ENCODE results near the gene PLEKHA6.
A peak's percentile ranks its signal among the peaks of the same experiment; 100 is the strongest.
"Not testable (repeated sequence)": the region's sequence is repeated elsewhere in the genome, so short reads cannot be mapped to it uniquely, and the experiment has no call there.

The PLEKHA6 gene

GRCh38 chr1:204241914-204242313 is 117.8 kb downstream of the PLEKHA6 start:
- no peak overlapping the region for H3K18ac ChIP-seq (ENCODE audit: low read length)
- H3K27me3 ChIP-seq (ENCODE audit: insufficient read depth, low read length, poor library complexity): no peaks in the 10 kb centered on the region
- H3K9ac ChIP-seq (ENCODE audit: low read length): no peak overlapping the region
- no peak overlapping the region for H3K4ac ChIP-seq (ENCODE audit: low read depth, low read length)
- no peaks in the 10 kb centered on the region for H3K79me2 ChIP-seq (ENCODE audit: control insufficient read depth, insufficient read depth, low read length)
- H3K4me2 ChIP-seq (ENCODE audit: low read length): no peak overlapping the region
- H4K5ac ChIP-seq (ENCODE audit: low read length): no peak overlapping the region
- H2BK120ac ChIP-seq (ENCODE audit: low read depth, low read length): no peak overlapping the region
- no peaks in the 10 kb centered on the region for H3K4me1 ChIP-seq (ENCODE audit: control insufficient read depth, low read depth, low read length)
- H3K27ac ChIP-seq (ENCODE audit: low read depth, low read length): no peak overlapping the region
- DNase-seq: no peak
- H3K4me3 ChIP-seq (ENCODE audit: low read length): no peak overlapping the region
- no peaks in the 10 kb centered on the region for H3K79me1 ChIP-seq (ENCODE audit: low read length)
- no peak overlapping the region for H2BK5ac ChIP-seq (ENCODE audit: low read length)
- no peak overlapping the region for H2BK15ac ChIP-seq (replicated peaks; ENCODE audit: low read depth)
- H4K8ac ChIP-seq (ENCODE audit: low read depth, low read length): no peak overlapping the region
- no peaks in the 10 kb centered on the region for H3K36me3 ChIP-seq (ENCODE audit: control insufficient read depth, insufficient read depth, low read length)
- H2AK5ac ChIP-seq (ENCODE audit: low read length): no peak overlapping the region
- no CpG with 5 or more reads among the region's 5 CpGs for WGBS (ENCODE audit: extremely low coverage, insufficient coverage, low lambda C conversion rate)
- no peak overlapping the region for H3K56ac ChIP-seq (ENCODE audit: low read length)
- H3K23ac ChIP-seq (ENCODE audit: low read length): no peak overlapping the region

GRCh38 chr1:204241050-204241449 is 118.7 kb downstream of the PLEKHA6 start:
- H3K9ac ChIP-seq (ENCODE audit: low read length): no peak overlapping the region
- H3K4me1 ChIP-seq (ENCODE audit: control insufficient read depth, low read depth, low read length): no peaks in the 10 kb centered on the region
- no peak overlapping the region for H4K8ac ChIP-seq (ENCODE audit: low read depth, low read length)
- H3K4me3 ChIP-seq (ENCODE audit: low read length): no peak overlapping the region
- no peak overlapping the region for H2BK5ac ChIP-seq (ENCODE audit: low read length)
- H3K23ac ChIP-seq (ENCODE audit: low read length): no peak overlapping the region
- no peak overlapping the region for H2BK15ac ChIP-seq (replicated peaks; ENCODE audit: low read depth)
- H3K56ac ChIP-seq (ENCODE audit: low read length): no peak overlapping the region
- DNase-seq: peak; percentile 51
- H4K5ac ChIP-seq (ENCODE audit: low read length): no peak overlapping the region
- no peaks in the 10 kb centered on the region for H3K36me3 ChIP-seq (ENCODE audit: control insufficient read depth, insufficient read depth, low read length)
- H2BK120ac ChIP-seq (ENCODE audit: low read depth, low read length): no peak overlapping the region
- no peak overlapping the region for H2AK5ac ChIP-seq (ENCODE audit: low read length)
- H3K4ac ChIP-seq (ENCODE audit: low read depth, low read length): no peak overlapping the region
- no peak overlapping the region for H3K4me2 ChIP-seq (ENCODE audit: low read length)
- WGBS (ENCODE audit: extremely low coverage, insufficient coverage, low lambda C conversion rate): no CpG with 5 or more reads among the region's 2 CpGs
- H3K18ac ChIP-seq (ENCODE audit: low read length): no peak overlapping the region
- H3K27me3 ChIP-seq (ENCODE audit: insufficient read depth, low read length, poor library complexity): no peaks in the 10 kb centered on the region
- no peaks in the 10 kb centered on the region for H3K79me1 ChIP-seq (ENCODE audit: low read length)
- no peaks in the 10 kb centered on the region for H3K79me2 ChIP-seq (ENCODE audit: control insufficient read depth, insufficient read depth, low read length)
- H3K27ac ChIP-seq (ENCODE audit: low read depth, low read length): no peak overlapping the region

GRCh38 chr1:204240233-204240632 is 119.5 kb downstream of the PLEKHA6 start:
- no peak overlapping the region for H3K9ac ChIP-seq (ENCODE audit: low read length)
- no peaks in the 10 kb centered on the region for H3K27me3 ChIP-seq (ENCODE audit: insufficient read depth, low read length, poor library complexity)
- no peak for DNase-seq
- H4K8ac ChIP-seq (ENCODE audit: low read depth, low read length): no peak overlapping the region
- no peak overlapping the region for H2AK5ac ChIP-seq (ENCODE audit: low read length)
- WGBS (ENCODE audit: extremely low coverage, insufficient coverage, low lambda C conversion rate): no CpG with 5 or more reads among the region's 1 CpG
- H3K79me2 ChIP-seq (ENCODE audit: control insufficient read depth, insufficient read depth, low read length): no peaks in the 10 kb centered on the region
- H3K18ac ChIP-seq (ENCODE audit: low read length): no peak overlapping the region
- H3K4me1 ChIP-seq (ENCODE audit: control insufficient read depth, low read depth, low read length): no peaks in the 10 kb centered on the region
- H3K4me3 ChIP-seq (ENCODE audit: low read length): no peak overlapping the region
- H2BK5ac ChIP-seq (ENCODE audit: low read length): no peak overlapping the region
- no peak overlapping the region for H3K56ac ChIP-seq (ENCODE audit: low read length)
- H3K27ac ChIP-seq (ENCODE audit: low read depth, low read length): no peak overlapping the region
- no peak overlapping the region for H2BK120ac ChIP-seq (ENCODE audit: low read depth, low read length)
- no peak overlapping the region for H3K4me2 ChIP-seq (ENCODE audit: low read length)
- H2BK15ac ChIP-seq (replicated peaks; ENCODE audit: low read depth): no peak overlapping the region
- H3K4ac ChIP-seq (ENCODE audit: low read depth, low read length): no peak overlapping the region
- H3K79me1 ChIP-seq (ENCODE audit: low read length): no peaks in the 10 kb centered on the region
- H4K5ac ChIP-seq (ENCODE audit: low read length): no peak overlapping the region
- no peak overlapping the region for H3K23ac ChIP-seq (ENCODE audit: low read length)
- no peaks in the 10 kb centered on the region for H3K36me3 ChIP-seq (ENCODE audit: control insufficient read depth, insufficient read depth, low read length)

GRCh38 chr1:204239401-204239800 is 120.3 kb downstream of the PLEKHA6 start:
- not testable (repeated sequence) for H2BK15ac ChIP-seq (replicated peaks; ENCODE audit: low read depth); H4K5ac ChIP-seq (ENCODE audit: low read length); H3K4me2 ChIP-seq (ENCODE audit: low read length); H2AK5ac ChIP-seq (ENCODE audit: low read length); H3K23ac ChIP-seq (ENCODE audit: low read length); H3K79me2 ChIP-seq (ENCODE audit: control insufficient read depth, insufficient read depth, low read length); H3K79me1 ChIP-seq (ENCODE audit: low read length); H2BK120ac ChIP-seq (ENCODE audit: low read depth, low read length); H3K4ac ChIP-seq (ENCODE audit: low read depth, low read length); H3K27me3 ChIP-seq (ENCODE audit: insufficient read depth, low read length, poor library complexity); H3K36me3 ChIP-seq (ENCODE audit: control insufficient read depth, insufficient read depth, low read length); H4K8ac ChIP-seq (ENCODE audit: low read depth, low read length); H3K18ac ChIP-seq (ENCODE audit: low read length); H2BK5ac ChIP-seq (ENCODE audit: low read length); H3K4me1 ChIP-seq (ENCODE audit: control insufficient read depth, low read depth, low read length); H3K56ac ChIP-seq (ENCODE audit: low read length); H3K4me3 ChIP-seq (ENCODE audit: low read length); H3K27ac ChIP-seq (ENCODE audit: low read depth, low read length); H3K9ac ChIP-seq (ENCODE audit: low read length); DNase-seq
- WGBS (ENCODE audit: extremely low coverage, insufficient coverage, low lambda C conversion rate): no CpG with 5 or more reads among the region's 3 CpGs

GRCh38 chr1:204238520-204238919 is 121.2 kb downstream of the PLEKHA6 start:
- not testable (repeated sequence) for H2BK5ac ChIP-seq (ENCODE audit: low read length)

GRCh38 chr1:204237515-204237914 is 122.2 kb downstream of the PLEKHA6 start:
- not testable (repeated sequence) for H3K4me3 ChIP-seq (ENCODE audit: low read length); H3K56ac ChIP-seq (ENCODE audit: low read length); H3K4me2 ChIP-seq (ENCODE audit: low read length); H2BK5ac ChIP-seq (ENCODE audit: low read length); H3K23ac ChIP-seq (ENCODE audit: low read length); H3K18ac ChIP-seq (ENCODE audit: low read length); H3K4me1 ChIP-seq (ENCODE audit: control insufficient read depth, low read depth, low read length); H4K5ac ChIP-seq (ENCODE audit: low read length); H3K4ac ChIP-seq (ENCODE audit: low read depth, low read length); H3K79me1 ChIP-seq (ENCODE audit: low read length); H2BK120ac ChIP-seq (ENCODE audit: low read depth, low read length); H3K36me3 ChIP-seq (ENCODE audit: control insufficient read depth, insufficient read depth, low read length); H3K27ac ChIP-seq (ENCODE audit: low read depth, low read length); H3K27me3 ChIP-seq (ENCODE audit: insufficient read depth, low read length, poor library complexity); H3K9ac ChIP-seq (ENCODE audit: low read length); H4K8ac ChIP-seq (ENCODE audit: low read depth, low read length); H3K79me2 ChIP-seq (ENCODE audit: control insufficient read depth, insufficient read depth, low read length); H2AK5ac ChIP-seq (ENCODE audit: low read length); DNase-seq; H2BK15ac ChIP-seq (replicated peaks; ENCODE audit: low read depth)
- no CpG with 5 or more reads among the region's 1 CpG for WGBS (ENCODE audit: extremely low coverage, insufficient coverage, low lambda C conversion rate)

More at GRCh38 chr1:204238520-204238919, 121.2 kb downstream of the PLEKHA6 start:
- H3K27me3 ChIP-seq (ENCODE audit: insufficient read depth, low read length, poor library complexity); H3K27ac ChIP-seq (ENCODE audit: low read depth, low read length); DNase-seq; H3K79me2 ChIP-seq (ENCODE audit: control insufficient read depth, insufficient read depth, low read length); H2BK120ac ChIP-seq (ENCODE audit: low read depth, low read length); H3K18ac ChIP-seq (ENCODE audit: low read length); H3K4me2 ChIP-seq (ENCODE audit: low read length); H2AK5ac ChIP-seq (ENCODE audit: low read length); H3K79me1 ChIP-seq (ENCODE audit: low read length); H3K4me1 ChIP-seq (ENCODE audit: control insufficient read depth, low read depth, low read length); H3K4me3 ChIP-seq (ENCODE audit: low read length); H4K8ac ChIP-seq (ENCODE audit: low read depth, low read length); H3K56ac ChIP-seq (ENCODE audit: low read length); H3K23ac ChIP-seq (ENCODE audit: low read length); H3K9ac ChIP-seq (ENCODE audit: low read length); H3K36me3 ChIP-seq (ENCODE audit: control insufficient read depth, insufficient read depth, low read length); H3K4ac ChIP-seq (ENCODE audit: low read depth, low read length); H2BK15ac ChIP-seq (replicated peaks; ENCODE audit: low read depth); H4K5ac ChIP-seq (ENCODE audit: low read length): not testable (repeated sequence)
- no CpG with 5 or more reads among the region's 2 CpGs for WGBS (ENCODE audit: extremely low coverage, insufficient coverage, low lambda C conversion rate)

Data from mesendoderm (in vitro differentiated cells).